K562 (cell line): ENCODE measurements around the gene NR2F1. TPM values are rescaled to one million over a fixed set of nuclear protein-coding genes. Genes with fewer than 3 reads are reported as not detected.

Source experiments
- ATAC-seq: fragments of 200-7000 bp; cut with Tn5 transposase; 3 replicates; pipeline ENCODE4 v1.9.1; 2020; ENCODE audit warnings: moderate library complexity
- BruUV-seq: library from RNA; stranded (reverse); fragments of 400-500 nt; replicated peaks from 2 replicates; lab custom pipeline; 2021; lab: Mats Ljungman, UMichigan
- CTCF ChIA-PET: fragments of 300-600 bp; formaldehyde crosslinking; extraction: SDS; loops from one replicate; lab custom pipeline; 2021; ENCODE audit warnings: low intra/inter-chr PET ratio; lab: Yijun Ruan, JAX
- POLR2A ChIA-PET: fragments of 300-600, 350-650 bp; sonication (Branson Sonifier 250); formaldehyde crosslinking; extraction: SDS; loops from one replicate; lab custom pipeline; 2021; ENCODE audit warnings: antibody characterized with exemption, inconsistent platforms; lab: Yijun Ruan, JAX
- DNase-seq, 4 experiments: peaks; one replicate each; pipeline versions ENCODE4 v3.0.0 to v3.0.0-alpha.2; 2011 to 2018; ENCODE audit warnings: low spot score in 3 of 4, mixed read lengths in 3 of 4; ENCODE audit errors: extremely low read depth in 1 of 4
- FAIRE-seq: peaks from 2 replicates; lab custom pipeline; 2011; peaks lifted over from hg19 to GRCh38; lab: Jason Lieb, UNC
- H2AFZ ChIP-seq: 2 replicates; pipeline ENCODE4 v1.6.0; 2011; ENCODE audit warnings: low read depth, low read length, control low read depth, inconsistent platforms
- H3K27ac ChIP-seq: fragments of 200-600 bp; 3 replicates; pipeline ENCODE4 v1.8.0; 2011; ENCODE audit warnings: low read depth, mild to moderate bottlenecking, control low read depth, inconsistent platforms, low read length, moderate library complexity, mixed read lengths; ENCODE audit errors: extremely low read depth
- H3K27me3 ChIP-seq, 2 experiments: fragments of 300-600 bp in 1 of 2; 2 replicates in 1 of 2; 3 replicates in 1 of 2; pipeline versions ENCODE4 v1.6.0 to v1.8.0; 2011; ENCODE audit warnings: inconsistent platforms in 2 of 2, low read length in 2 of 2, mild to moderate bottlenecking in 1 of 2, mixed read lengths in 1 of 2, moderate library complexity in 1 of 2; ENCODE audit not compliant: control insufficient read depth in 2 of 2, insufficient read depth in 2 of 2
- H3K36me3 ChIP-seq: fragments of 300-600 bp; 3 replicates; pipeline ENCODE4 v1.8.0; 2011; ENCODE audit warnings: mild to moderate bottlenecking, low read length, inconsistent platforms; ENCODE audit not compliant: control insufficient read depth, insufficient read depth
- H3K4me1 ChIP-seq, 2 experiments: fragments of 200-600 bp in 1 of 2; replicated peaks in 1 of 2; 2 replicates in 1 of 2; 3 replicates in 1 of 2; pipeline versions ENCODE4 v1.5.1 to v1.8.0; 2011; ENCODE audit warnings: inconsistent platforms in 2 of 2, low read length in 2 of 2, mild to moderate bottlenecking in 1 of 2, mixed read lengths in 1 of 2, moderate library complexity in 1 of 2; ENCODE audit not compliant: control insufficient read depth in 2 of 2, insufficient read depth in 2 of 2
- H3K4me2 ChIP-seq: 2 replicates; pipeline ENCODE4 v1.6.1; 2011; ENCODE audit warnings: low read length, control low read depth, inconsistent platforms, mixed read lengths; ENCODE audit not compliant: insufficient read depth
- H3K4me3 ChIP-seq: fragments of 200-600 bp; sonication (generic), shearing (Covaris generic); 2 replicates; pipeline ENCODE4 v1.5.1; 2016; ENCODE audit warnings: control low read depth, inconsistent platforms
- H3K79me2 ChIP-seq: fragments of 200-600 bp; 3 replicates; pipeline ENCODE4 v1.8.0; 2011; ENCODE audit warnings: low read length, inconsistent platforms; ENCODE audit not compliant: control insufficient read depth, insufficient read depth
- H3K9ac ChIP-seq, 2 experiments: 2 replicates each; pipeline versions ENCODE4 v1.6.0 to v1.6.1; 2011; ENCODE audit warnings: low read depth in 2 of 2, low read length in 2 of 2, control low read depth in 1 of 2, inconsistent platforms in 1 of 2, mild to moderate bottlenecking in 1 of 2, mixed read lengths in 1 of 2; ENCODE audit not compliant: insufficient read depth in 1 of 2
- H3K9me1 ChIP-seq: one replicate; pipeline ENCODE4 v1.6.0; 2011; ENCODE audit warnings: inconsistent platforms, mild to moderate bottlenecking, low read length, moderate library complexity; ENCODE audit not compliant: control insufficient read depth, insufficient read depth
- H3K9me3 ChIP-seq: replicated peaks from 2 replicates; pipeline ENCODE4 v1.5.1; 2011; ENCODE audit warnings: low read depth, low read length, inconsistent platforms; ENCODE audit not compliant: control insufficient read depth, insufficient read depth
- H4K20me1 ChIP-seq: replicated peaks from 2 replicates; pipeline ENCODE4 v1.6.1; 2011; ENCODE audit warnings: low read length, inconsistent platforms, mixed read lengths; ENCODE audit not compliant: control insufficient read depth, insufficient read depth
- CC2D1A ChIP-seq: fragments of 450-650 bp; IDR thresholded peaks from 2 replicates; pipeline ENCODE4 v1.6.1; 2017; ENCODE audit warnings: mild to moderate bottlenecking
- COPS2 ChIP-seq: fragments of 450-650 bp; conservative IDR thresholded peaks from 2 replicates; pipeline ENCODE4 v1.6.1; 2016; ENCODE audit warnings: mild to moderate bottlenecking, moderate library complexity
- E2F3 ChIP-seq: fragments of 250-450 bp; sonication (Bioruptor Pico); IDR thresholded peaks from 2 replicates; pipeline ENCODE4 v1.4.0; 2020; ENCODE audit warnings: mild to moderate bottlenecking
- TRIM25 ChIP-seq: fragments of 450-650 bp; IDR thresholded peaks from 2 replicates; pipeline ENCODE4 v1.7.0; 2016; ENCODE audit warnings: borderline replicate concordance
- ZNF830 ChIP-seq: fragments of 250-450 bp; sonication (Bioruptor Pico); IDR thresholded peaks from 2 replicates; pipeline ENCODE4 v1.5.0; 2021; ENCODE audit warnings: mild to moderate bottlenecking
- in situ Hi-C: fragments of 300-500 bp; cut with MboI; formaldehyde crosslinking; loops from 4 replicates; pipeline ENCODE4 v1.15.0; 2018; ENCODE audit warnings: inconsistent platforms, mixed read lengths
- intact Hi-C: fragments of 100-400 bp; cut with micrococcal nuclease; formaldehyde crosslinking; loops from 2 replicates; pipeline ENCODE4 v1.14.2; 2022
- polyA plus RNA-seq, 8 experiments: library from polyadenylated mRNA; depleted of rRNA in 4 of 8; stranded (reverse) in 5 of 8; unstranded in 3 of 8; fragments of >200 nt; fragmentation: Nextera tagmentation in 2 of 8; fragmentation: Illumina TruSeq in 1 of 8; extraction: Ambion mirVana in 2 of 8; extraction: Trizol in 1 of 8; gene quantifications; 2 replicates each; pipeline versions ENCODE4 v1.2.1 to v1.2.3, GENCODE V29; 2011 to 2014; ENCODE audit warnings: inconsistent platforms in 1 of 8, missing spikeins in 1 of 8
- total RNA-seq, 7 experiments: library from RNA; depleted of rRNA in 6 of 7; stranded (reverse); fragments of >200 nt in 6 of 7; fragmentation: Illumina TruSeq in 2 of 7; extraction: Trizol in 2 of 7; gene quantifications; 2 replicates each; pipeline versions ENCODE4 v1.2.1 to v1.2.3, GENCODE V29; 2011 to 2021; ENCODE audit warnings: low replicate concordance in 1 of 7

The NR2F1 gene
- total and polyA plus RNA-seq, 9 of the 15 experiments (the other 6 are each of a cell fraction or from before 2014, with no cell fraction given), result 0.18 TPM; not detected in 8

- Histone ChIP-seq H3K27me3 (peaks cover 6 to 10% of the 10 kb centered on the region in 2 experiments; a peak in 4 of 5 replicates), H3K4me2 (no peak overlapping the region), H3K27ac (no peak overlapping the region), H3K9ac (no peak overlapping the region), H3K79me2 (no peaks in the 10 kb centered on the region), H3K9me3 (no peaks in the 10 kb centered on the region), H3K9me1 (no peaks in the 10 kb centered on the region), H3K36me3 (no peaks in the 10 kb centered on the region), H3K4me3 (no peak overlapping the region), H3K4me1 (no peaks in the 10 kb centered on the region), H2AFZ (no peak overlapping the region), H4K20me1 (no peaks in the 10 kb centered on the region)
- CTCF ChIA-PET, result no interaction called here
- TF ChIP-seq CC2D1A, result no peak
- TF ChIP-seq COPS2, result no peak
- TF ChIP-seq TRIM25, result no peak
- no peak for TF ChIP-seq E2F3
- TF ChIP-seq ZNF830 (CRISPR knock-in tag), result no peak
- BruUV-seq, result no TSS peak
- intact Hi-C loops (no loop called here), in situ Hi-C loops (no loop called here)
- DNase-seq (no peak), FAIRE-seq (no peak), ATAC-seq (no peak)
- POLR2A ChIA-PET, result no interaction called here
Measured at GRCh38 chr5:93606382-93606752, 23.3 kb downstream of the NR2F1 start.
